Transverse colon (tissue), 4 donors: ENCODE data around the gene HK2. TPM values are rescaled to one million over a fixed set of nuclear protein-coding genes. Genes with fewer than 3 reads are reported as not detected.

Experiments
- DNase-seq: peaks from one replicate; pipeline ENCODE4 v3.0.0-alpha.2; 2019
- H3K27ac ChIP-seq, 4 donors: fragments of 200-600 bp; sonication (generic); 2 replicates each; pipeline ENCODE4 v1.5.1; 2016 to 2018; ENCODE audit warnings: inconsistent platforms in 4 of 4
- H3K27me3 ChIP-seq: fragments of 200-600 bp; sonication (generic); 2 replicates; pipeline ENCODE4 v1.5.1; 2017; ENCODE audit warnings: inconsistent platforms
- H3K36me3 ChIP-seq, 4 donors: fragments of 200-600 bp; sonication (generic); 2 replicates each; pipeline ENCODE4 v1.5.1; 2017 to 2019; ENCODE audit warnings: inconsistent platforms in 4 of 4
- H3K4me1 ChIP-seq, 4 donors: fragments of 200-600 bp; sonication (generic); 2 replicates each; pipeline ENCODE4 v1.5.1; 2017 to 2020; ENCODE audit warnings: inconsistent platforms in 4 of 4
- H3K4me3 ChIP-seq, 4 donors: fragments of 200-600 bp; sonication (generic); 1 replicate in 1 of 4; 2 replicates in 3 of 4; pipeline versions ENCODE4 v1.5.1 to v1.6.1; 2017 to 2019; ENCODE audit warnings: inconsistent platforms in 4 of 4
- H3K9me3 ChIP-seq, 2 donors: fragments of 200-600 bp; sonication (generic); 2 replicates each; pipeline ENCODE4 v1.5.1; 2017 to 2019; ENCODE audit warnings: inconsistent platforms in 2 of 2
- EP300 ChIP-seq: sonication (generic); formaldehyde crosslinking; IDR thresholded peaks from one replicate; pipeline ENCODE4 v1.6.1; 2017; ENCODE audit warnings: antibody characterized with exemption, low read depth
- POLR2A ChIP-seq: fragments of 450-650 bp; IDR thresholded peaks from one replicate; pipeline ENCODE4 v1.6.1; 2016; ENCODE audit warnings: antibody characterized with exemption, mild to moderate bottlenecking, moderate library complexity
- POLR2AphosphoS5 ChIP-seq, 3 donors: sonication (generic); formaldehyde crosslinking; IDR thresholded peaks; one replicate each; pipeline ENCODE4 v1.6.1; 2016; ENCODE audit warnings: antibody characterized with exemption in 3 of 3
- whole genome bisulfite sequencing, 2 donors: methylation state at CpG; one replicate each; pipeline ENCODE4 v1.1.5; 2018; ENCODE audit warnings: low coverage in 1 of 2; 5-methylcytosine and 5-hydroxymethylcytosine counted together
- in situ Hi-C, 4 donors: fragments of 200-750 bp; cut with MboI; loops; one replicate each; pipeline versions ENCODE4 v1.15.0 to v1.15.1; 2017; ENCODE audit warnings: low sequenced_read_pairs in 3 of 4, low pct_ligation_motif_present in 1 of 4, low pct_unique_long_range_greater_than_20kb in 1 of 4
- intact Hi-C: fragments of 100-400 bp; cut with DNase I; formaldehyde crosslinking; loops from one replicate; pipeline ENCODE4 v1.15.1; 2023; ENCODE audit warnings: low total_unique reads
- total RNA-seq, 4 donors: library from RNA; depleted of rRNA; stranded (reverse); fragments of >200 nt; gene quantifications; one replicate each; pipeline ENCODE4 v1.1.0, GENCODE V29; 2016
- TF ChIP-seq, protein P1 (sequence below), 5 experiments: fragments of 200-600 bp in 3 of 5; fragments of 450-650 bp in 2 of 5; sonication (generic) in 3 of 5; IDR thresholded peaks; 1 replicate in 2 of 5; 2 replicates in 3 of 5; pipeline ENCODE4 v1.5.1; 2016 to 2017; ENCODE audit warnings: antibody characterized with exemption in 5 of 5, inconsistent platforms in 3 of 5, mild to moderate bottlenecking in 2 of 5, moderate library complexity in 1 of 5

The HK2 gene
- total RNA-seq, 4 donors from 2014 or later: 104 to 175 (median 131) TPM

DNA sequence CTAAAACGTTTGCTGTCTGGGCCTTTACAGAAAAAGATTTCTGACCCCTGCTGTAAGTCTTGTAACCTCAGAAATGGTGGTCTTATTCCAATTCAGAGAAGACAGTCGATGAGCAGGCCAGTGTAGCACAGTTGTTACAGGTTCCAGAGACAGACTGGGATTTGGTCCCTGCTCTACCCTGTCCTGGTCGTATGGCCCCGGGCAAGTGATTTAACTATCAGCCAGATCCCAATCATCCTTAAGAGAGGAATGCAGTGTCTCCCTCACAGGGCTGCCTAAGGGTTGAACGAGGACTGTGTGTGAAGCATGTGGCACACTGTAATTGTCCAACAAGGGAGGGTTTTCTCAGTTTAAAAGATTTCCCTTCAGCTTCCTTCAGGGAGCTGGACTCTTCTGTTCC, 47.2 kb downstream of the HK2 start:
- Histone ChIP-seq H3K27ac (no peak overlapping the region), H3K4me3 (no peak overlapping the region), H3K27me3 (no peaks in the 10 kb centered on the region), H3K36me3 (peaks cover 0 to 15% (median 6%) of the 10 kb centered on the region in 4 donors), H3K4me1 (peaks cover 0 to under 1% (median under 1%) of the 10 kb centered on the region in 4 donors), H3K9me3 (no peaks in the 10 kb centered on the region)
- in situ Hi-C loops: no loop called here
- 86% methylated on average over 5 of the region's 5 CpGs; no CpG with 5 or more reads in 1 of the 2 donors for WGBS, 2 donors
- DNase-seq: no peak
- intact Hi-C loops: no loop called here
- TF ChIP-seq POLR2AphosphoS5 (IDR thresholded peaks at IDR 0.05) (no peak), EP300 (no peak), POLR2A (no peak)
- TF ChIP-seq, protein P1, sequence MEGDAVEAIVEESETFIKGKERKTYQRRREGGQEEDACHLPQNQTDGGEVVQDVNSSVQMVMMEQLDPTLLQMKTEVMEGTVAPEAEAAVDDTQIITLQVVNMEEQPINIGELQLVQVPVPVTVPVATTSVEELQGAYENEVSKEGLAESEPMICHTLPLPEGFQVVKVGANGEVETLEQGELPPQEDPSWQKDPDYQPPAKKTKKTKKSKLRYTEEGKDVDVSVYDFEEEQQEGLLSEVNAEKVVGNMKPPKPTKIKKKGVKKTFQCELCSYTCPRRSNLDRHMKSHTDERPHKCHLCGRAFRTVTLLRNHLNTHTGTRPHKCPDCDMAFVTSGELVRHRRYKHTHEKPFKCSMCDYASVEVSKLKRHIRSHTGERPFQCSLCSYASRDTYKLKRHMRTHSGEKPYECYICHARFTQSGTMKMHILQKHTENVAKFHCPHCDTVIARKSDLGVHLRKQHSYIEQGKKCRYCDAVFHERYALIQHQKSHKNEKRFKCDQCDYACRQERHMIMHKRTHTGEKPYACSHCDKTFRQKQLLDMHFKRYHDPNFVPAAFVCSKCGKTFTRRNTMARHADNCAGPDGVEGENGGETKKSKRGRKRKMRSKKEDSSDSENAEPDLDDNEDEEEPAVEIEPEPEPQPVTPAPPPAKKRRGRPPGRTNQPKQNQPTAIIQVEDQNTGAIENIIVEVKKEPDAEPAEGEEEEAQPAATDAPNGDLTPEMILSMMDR (IDR thresholded peaks at IDR 0.05): no peak

- 80 to 93% methylated on average over 2 to 19 of the region's 19 CpGs for WGBS, 2 donors
- intact Hi-C loops: no loop called here
- Histone ChIP-seq H3K9me3 (no peaks in the 10 kb centered on the region), H3K36me3 (peaks cover 0 to 17% (median 6%) of the 10 kb centered on the region in 4 donors), H3K4me1 (no peaks in the 10 kb centered on the region), H3K27me3 (no peaks in the 10 kb centered on the region), H3K27ac (no peak overlapping the region), H3K4me3 (no peak overlapping the region)
- TF ChIP-seq, protein P1 (IDR thresholded peaks at IDR 0.05): no peak
- no peak for TF ChIP-seq POLR2A
- no peak for TF ChIP-seq POLR2AphosphoS5 (IDR thresholded peaks at IDR 0.05)
- TF ChIP-seq EP300: no peak
- in situ Hi-C loops: no loop called here
- no peak for DNase-seq
Measured at GRCh38 chr2:74881626-74882298, 47.8 kb downstream of the HK2 start.

GRCh38 chr2:74882299-74882687, 48.4 kb downstream of the HK2 start:
- Histone ChIP-seq H3K36me3 (peaks cover 0 to 17% (median 6%) of the 10 kb centered on the region in 4 donors), H3K9me3 (no peaks in the 10 kb centered on the region), H3K4me1 (no peaks in the 10 kb centered on the region), H3K27ac (no peak overlapping the region), H3K27me3 (no peaks in the 10 kb centered on the region), H3K4me3 (no peak overlapping the region)
- no peak for DNase-seq
- WGBS, 2 donors: 89% methylated on average over 4 of the region's 4 CpGs; no CpG with 5 or more reads in 1 of the 2 donors
- in situ Hi-C loops: no loop called here
- TF ChIP-seq, protein P1 (IDR thresholded peaks at IDR 0.05): no peak
- TF ChIP-seq EP300 (no peak), POLR2A (no peak), POLR2AphosphoS5 (IDR thresholded peaks at IDR 0.05) (no peak)
- intact Hi-C loops: no loop called here

- no peak for TF ChIP-seq POLR2A
- no peak for TF ChIP-seq EP300
- TF ChIP-seq, protein P1 (IDR thresholded peaks at IDR 0.05): no peak
- TF ChIP-seq POLR2AphosphoS5 (IDR thresholded peaks at IDR 0.05): no peak
- no peak for DNase-seq
- Histone ChIP-seq H3K9me3 (no peaks in the 10 kb centered on the region), H3K36me3 (peaks cover 0 to 24% (median 4%) of the 10 kb centered on the region in 4 donors), H3K4me3 (no peak overlapping the region), H3K4me1 (no peaks in the 10 kb centered on the region), H3K27ac (no peak overlapping the region), H3K27me3 (no peaks in the 10 kb centered on the region)
- in situ Hi-C loops (no loop called here), intact Hi-C loops (no loop called here)
- 80 to 90% methylated on average over 5 to 6 of the region's 6 CpGs for WGBS, 2 donors
Measured at GRCh38 chr2:74883011-74883410, 49.1 kb downstream of the HK2 start.
